ENCODE measurements around the gene MBOAT2.
"Not testable (repeated sequence)": the region's sequence is repeated elsewhere in the genome, so short reads cannot be mapped to it uniquely, and the experiment has no call there.

- not testable (repeated sequence) for TF ChIP-seq POLR2A (IDR thresholded peaks at IDR 0.05)
- TF ChIP-seq, protein P1, sequence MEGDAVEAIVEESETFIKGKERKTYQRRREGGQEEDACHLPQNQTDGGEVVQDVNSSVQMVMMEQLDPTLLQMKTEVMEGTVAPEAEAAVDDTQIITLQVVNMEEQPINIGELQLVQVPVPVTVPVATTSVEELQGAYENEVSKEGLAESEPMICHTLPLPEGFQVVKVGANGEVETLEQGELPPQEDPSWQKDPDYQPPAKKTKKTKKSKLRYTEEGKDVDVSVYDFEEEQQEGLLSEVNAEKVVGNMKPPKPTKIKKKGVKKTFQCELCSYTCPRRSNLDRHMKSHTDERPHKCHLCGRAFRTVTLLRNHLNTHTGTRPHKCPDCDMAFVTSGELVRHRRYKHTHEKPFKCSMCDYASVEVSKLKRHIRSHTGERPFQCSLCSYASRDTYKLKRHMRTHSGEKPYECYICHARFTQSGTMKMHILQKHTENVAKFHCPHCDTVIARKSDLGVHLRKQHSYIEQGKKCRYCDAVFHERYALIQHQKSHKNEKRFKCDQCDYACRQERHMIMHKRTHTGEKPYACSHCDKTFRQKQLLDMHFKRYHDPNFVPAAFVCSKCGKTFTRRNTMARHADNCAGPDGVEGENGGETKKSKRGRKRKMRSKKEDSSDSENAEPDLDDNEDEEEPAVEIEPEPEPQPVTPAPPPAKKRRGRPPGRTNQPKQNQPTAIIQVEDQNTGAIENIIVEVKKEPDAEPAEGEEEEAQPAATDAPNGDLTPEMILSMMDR (IDR thresholded peaks at IDR 0.05) = not testable (repeated sequence)
Observed at GRCh38 chr2:8930185-8930584, 73.3 kb downstream of the MBOAT2 start.
